ENCODE data around the gene PCSK2.
"Not testable (repeated sequence)": the region's sequence is repeated elsewhere in the genome, so short reads cannot be mapped to it uniquely, and the experiment has no call there.

Gene PCSK2

GRCh38 chr20:17226410-17227218, at the start of gene PCSK2:
TSS of gene PCSK2 (plus strand) at chr20:17227040. CDS start at chr20:17227306, 266 bp downstream.
- H3K27ac Mint-ChIP-seq = no peak within 1 kb of the TSS
- no peaks in the 10 kb centered on the region for H3K36me3 Mint-ChIP-seq
- peaks cover 7% of the 10 kb centered on the region for H3K4me1 Mint-ChIP-seq
- no peak within 1 kb of the TSS for H3K4me3 Mint-ChIP-seq
- ATAC-seq = no peak
- H3K27me3 Mint-ChIP-seq = peaks cover 71% of the 10 kb centered on the region
- peaks cover 8% of the 10 kb centered on the region for H3K9me3 Mint-ChIP-seq

- H3K4me3 Mint-ChIP-seq = no peak overlapping the region
- no peaks in the 10 kb centered on the region for H3K4me1 Mint-ChIP-seq
- no peak for ATAC-seq
- H3K36me3 Mint-ChIP-seq = no peaks in the 10 kb centered on the region
- H3K27ac Mint-ChIP-seq = no peak overlapping the region
- H3K27me3 Mint-ChIP-seq = no peaks in the 10 kb centered on the region
- peaks cover 5% of the 10 kb centered on the region for H3K9me3 Mint-ChIP-seq
Measured at GRCh38 chr20:17177341-17177740, 49.5 kb upstream of the PCSK2 start.

GRCh38 chr20:17179840-17180239, 47.0 kb upstream of the PCSK2 start:
- H3K9me3 Mint-ChIP-seq = peaks cover 17% of the 10 kb centered on the region
- no peak for ATAC-seq

GRCh38 chr20:17189976-17190695, 36.7 kb upstream of the PCSK2 start:
- Mint-ChIP-seq H3K36me3 (no peaks in the 10 kb centered on the region), H3K27me3 (no peaks in the 10 kb centered on the region), H3K4me3 (no peak overlapping the region), H3K27ac (no peak overlapping the region), H3K9me3 (peaks cover 13% of the 10 kb centered on the region), H3K4me1 (no peaks in the 10 kb centered on the region)
- ATAC-seq = no peak

More at GRCh38 chr20:17179840-17180239, 47.0 kb upstream of the PCSK2 start:
- H3K36me3 Mint-ChIP-seq = no peaks in the 10 kb centered on the region
- no peak overlapping the region for H3K4me3 Mint-ChIP-seq
- no peaks in the 10 kb centered on the region for H3K27me3 Mint-ChIP-seq
- no peaks in the 10 kb centered on the region for H3K4me1 Mint-ChIP-seq
- H3K27ac Mint-ChIP-seq = no peak overlapping the region

GRCh38 chr20:17197041-17197440, 29.8 kb upstream of the PCSK2 start:
- no peak overlapping the region for H3K4me3 Mint-ChIP-seq
- H3K9me3 Mint-ChIP-seq = peaks cover 10% of the 10 kb centered on the region
- no peaks in the 10 kb centered on the region for H3K36me3 Mint-ChIP-seq
- H3K27me3 Mint-ChIP-seq = no peaks in the 10 kb centered on the region
- H3K4me1 Mint-ChIP-seq = no peaks in the 10 kb centered on the region
- ATAC-seq = no peak
- H3K27ac Mint-ChIP-seq = no peak overlapping the region

GRCh38 chr20:17202030-17202429, 24.8 kb upstream of the PCSK2 start:
- Mint-ChIP-seq H3K4me3 (no peak overlapping the region), H3K9me3 (no peaks in the 10 kb centered on the region), H3K27ac (no peak overlapping the region), H3K27me3 (no peaks in the 10 kb centered on the region), H3K36me3 (no peaks in the 10 kb centered on the region), H3K4me1 (no peaks in the 10 kb centered on the region)
- no peak for ATAC-seq

GRCh38 chr20:17202673-17203072, 24.2 kb upstream of the PCSK2 start:
- Mint-ChIP-seq H3K4me3 (no peak overlapping the region), H3K27ac (no peak overlapping the region), H3K9me3 (no peaks in the 10 kb centered on the region), H3K27me3 (no peaks in the 10 kb centered on the region), H3K4me1 (no peaks in the 10 kb centered on the region), H3K36me3 (no peaks in the 10 kb centered on the region)
- no peak for ATAC-seq

- Mint-ChIP-seq H3K9me3 (no peaks in the 10 kb centered on the region), H3K4me1 (no peaks in the 10 kb centered on the region), H3K36me3 (no peaks in the 10 kb centered on the region), H3K27ac (no peak overlapping the region), H3K27me3 (no peaks in the 10 kb centered on the region), H3K4me3 (no peak overlapping the region)
- no peak for ATAC-seq
Measured at GRCh38 chr20:17205084-17205813, 21.6 kb upstream of the PCSK2 start.

- Mint-ChIP-seq H3K9me3 (peaks cover 3% of the 10 kb centered on the region), H3K36me3 (no peaks in the 10 kb centered on the region), H3K27ac (no peak overlapping the region), H3K27me3 (no peaks in the 10 kb centered on the region), H3K4me3 (no peak overlapping the region), H3K4me1 (no peaks in the 10 kb centered on the region)
- ATAC-seq = no peak
Measured at GRCh38 chr20:17210387-17210786, 16.5 kb upstream of the PCSK2 start.

- H3K4me1 Mint-ChIP-seq = no peaks in the 10 kb centered on the region
- H3K36me3 Mint-ChIP-seq = no peaks in the 10 kb centered on the region
- ATAC-seq = no peak
- H3K27ac Mint-ChIP-seq = no peak overlapping the region
- H3K27me3 Mint-ChIP-seq = no peaks in the 10 kb centered on the region
- H3K9me3 Mint-ChIP-seq = peaks cover 7% of the 10 kb centered on the region
- no peak overlapping the region for H3K4me3 Mint-ChIP-seq
Measured at GRCh38 chr20:17210983-17211382, 15.9 kb upstream of the PCSK2 start.

- no peaks in the 10 kb centered on the region for H3K36me3 Mint-ChIP-seq
- H3K4me3 Mint-ChIP-seq = no peak overlapping the region
- no peak for ATAC-seq
- H3K4me1 Mint-ChIP-seq = no peaks in the 10 kb centered on the region
- peaks cover 13% of the 10 kb centered on the region for H3K9me3 Mint-ChIP-seq
- H3K27me3 Mint-ChIP-seq = no peaks in the 10 kb centered on the region
- no peak overlapping the region for H3K27ac Mint-ChIP-seq
Measured at GRCh38 chr20:17215167-17215566, 11.7 kb upstream of the PCSK2 start.

- Mint-ChIP-seq H3K27me3 (peaks cover 17% of the 10 kb centered on the region), H3K9me3 (peaks cover 13% of the 10 kb centered on the region)
- not testable (repeated sequence) for H3K4me3 Mint-ChIP-seq, H3K36me3 Mint-ChIP-seq, H3K27ac Mint-ChIP-seq, ATAC-seq, H3K4me1 Mint-ChIP-seq
Measured at GRCh38 chr20:17219856-17220255, 7.0 kb upstream of the PCSK2 start.

GRCh38 chr20:17223553-17223952, 3.3 kb upstream of the PCSK2 start:
- Mint-ChIP-seq H3K27me3 (peaks cover 54% of the 10 kb centered on the region), H3K9me3 (peaks cover 8% of the 10 kb centered on the region), H3K4me1 (peaks cover 7% of the 10 kb centered on the region), H3K4me3 (no peak overlapping the region), H3K36me3 (no peaks in the 10 kb centered on the region), H3K27ac (no peak overlapping the region)
- ATAC-seq = no peak

- Mint-ChIP-seq H3K4me3 (no peak overlapping the region), H3K9me3 (peaks cover 8% of the 10 kb centered on the region), H3K27me3 (peaks cover 71% of the 10 kb centered on the region), H3K4me1 (peaks cover 7% of the 10 kb centered on the region), H3K36me3 (no peaks in the 10 kb centered on the region), H3K27ac (no peak overlapping the region)
- ATAC-seq = no peak
Measured at GRCh38 chr20:17225851-17226409, 910 bp upstream of the PCSK2 start.

- Mint-ChIP-seq H3K9me3 (peaks cover 8% of the 10 kb centered on the region), H3K4me1 (peaks cover 7% of the 10 kb centered on the region), H3K27me3 (peaks cover 71% of the 10 kb centered on the region), H3K4me3 (no peak overlapping the region), H3K27ac (no peak overlapping the region), H3K36me3 (no peaks in the 10 kb centered on the region)
- no peak for ATAC-seq
Measured at GRCh38 chr20:17227219-17227575, 357 bp downstream of the PCSK2 start.
